Epidermal melanocyte (primary cell): ENCODE data around the gene CCSER1.
"Not testable (repeated sequence)": the region's sequence is repeated elsewhere in the genome, so short reads cannot be mapped to it uniquely, and the experiment has no call there.

Experiments used
- DNase-seq: peaks from one replicate; pipeline ENCODE4 v3.0.0; 2011; ENCODE audit warnings: low spot score; ENCODE audit not compliant: insufficient read length

Gene CCSER1

GRCh38 chr4:91025241-91026148 is 898.3 kb downstream of the CCSER1 start:
- no peak for DNase-seq

- DNase-seq: no peak
Observed at GRCh38 chr4:91028228-91028627, 901.0 kb downstream of the CCSER1 start.

- no peak for DNase-seq
Observed at GRCh38 chr4:91031761-91032160, 904.6 kb downstream of the CCSER1 start.

GRCh38 chr4:91032725-91033445 is 905.7 kb downstream of the CCSER1 start:
- no peak for DNase-seq

- no peak for DNase-seq
Observed at GRCh38 chr4:91035276-91035675, 908.1 kb downstream of the CCSER1 start.

GRCh38 chr4:91037951-91038350 is 910.8 kb downstream of the CCSER1 start:
- DNase-seq: no peak

GRCh38 chr4:91057871-91058270 is 930.7 kb downstream of the CCSER1 start:
- no peak for DNase-seq

GRCh38 chr4:91058345-91058744 is 931.2 kb downstream of the CCSER1 start:
- DNase-seq: no peak

GRCh38 chr4:91064157-91064853 is 937.1 kb downstream of the CCSER1 start:
- peak; percentile 37 for DNase-seq

- no peak for DNase-seq
Observed at GRCh38 chr4:91065117-91065516, 937.9 kb downstream of the CCSER1 start.

GRCh38 chr4:91070736-91071135 is 943.5 kb downstream of the CCSER1 start:
- no peak for DNase-seq

- no peak for DNase-seq
Observed at GRCh38 chr4:91076147-91076546, 949.0 kb downstream of the CCSER1 start.

GRCh38 chr4:91085961-91086360 is 958.8 kb downstream of the CCSER1 start:
- DNase-seq: no peak

- no peak for DNase-seq
Observed at GRCh38 chr4:91087743-91088142, 960.5 kb downstream of the CCSER1 start.

- DNase-seq: no peak
Observed at GRCh38 chr4:91089178-91089577, 962.0 kb downstream of the CCSER1 start.

- no peak for DNase-seq
Observed at GRCh38 chr4:91092398-91092980, 965.3 kb downstream of the CCSER1 start.

GRCh38 chr4:91094220-91094619 is 967.0 kb downstream of the CCSER1 start:
- not testable (repeated sequence) for DNase-seq

GRCh38 chr4:91099666-91100065 is 972.5 kb downstream of the CCSER1 start:
- no peak for DNase-seq

GRCh38 chr4:91108751-91109150 is 981.6 kb downstream of the CCSER1 start:
- no peak for DNase-seq

- no peak for DNase-seq
Observed at GRCh38 chr4:91111556-91111955, 984.4 kb downstream of the CCSER1 start.

- no peak for DNase-seq
Observed at GRCh38 chr4:91113130-91113706, 986.0 kb downstream of the CCSER1 start.
